ENCODE results near the gene SERPINH1.

SERPINH1 gene

DNA sequence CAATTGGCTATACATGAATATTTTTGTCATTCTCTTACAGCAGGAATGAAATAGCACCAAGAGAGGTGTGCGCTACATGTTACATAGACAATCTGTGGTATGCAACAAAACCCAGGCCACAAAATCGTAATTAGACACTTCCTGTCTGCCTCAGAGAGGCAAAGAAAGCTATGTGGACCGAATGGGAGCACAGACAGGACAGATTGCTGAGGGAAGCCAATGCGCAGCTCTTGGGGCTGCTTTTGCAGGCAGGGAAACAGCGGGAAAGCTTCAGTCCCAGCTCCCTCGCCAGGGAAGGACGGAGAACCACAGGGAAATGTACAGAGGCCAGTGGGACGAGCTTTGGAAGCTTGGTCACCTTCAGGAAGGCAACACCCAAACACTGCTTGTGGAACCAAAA, 40.9 kb downstream of the SERPINH1 start:
- no peak for DNase-seq

GRCh38 chr11:75603791-75604736, 42.0 kb downstream of the SERPINH1 start:
- no peak for DNase-seq

GRCh38 chr11:75606099-75606498, 44.0 kb downstream of the SERPINH1 start:
- DNase-seq, result no peak

DNA sequence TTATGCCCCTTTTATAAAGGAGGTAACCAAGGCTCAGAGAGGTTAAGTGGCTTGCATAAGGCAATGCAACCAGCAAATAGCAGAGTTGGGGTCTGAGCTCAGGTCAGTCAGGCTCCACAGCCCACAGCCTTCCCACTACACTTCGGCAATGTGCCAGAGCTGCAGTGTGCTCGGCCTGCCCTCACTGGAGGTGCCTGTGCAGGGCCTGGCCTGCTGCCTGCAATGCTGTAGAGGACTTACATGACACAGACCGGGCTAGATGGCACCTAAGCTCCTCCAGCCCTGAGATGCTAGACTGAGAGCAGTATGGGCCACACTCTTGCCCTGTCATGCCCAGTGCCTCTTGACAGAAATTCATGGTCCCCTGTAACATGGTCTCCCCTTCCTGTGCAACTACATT, 49.8 kb downstream of the SERPINH1 start:
- no peak for DNase-seq

DNA sequence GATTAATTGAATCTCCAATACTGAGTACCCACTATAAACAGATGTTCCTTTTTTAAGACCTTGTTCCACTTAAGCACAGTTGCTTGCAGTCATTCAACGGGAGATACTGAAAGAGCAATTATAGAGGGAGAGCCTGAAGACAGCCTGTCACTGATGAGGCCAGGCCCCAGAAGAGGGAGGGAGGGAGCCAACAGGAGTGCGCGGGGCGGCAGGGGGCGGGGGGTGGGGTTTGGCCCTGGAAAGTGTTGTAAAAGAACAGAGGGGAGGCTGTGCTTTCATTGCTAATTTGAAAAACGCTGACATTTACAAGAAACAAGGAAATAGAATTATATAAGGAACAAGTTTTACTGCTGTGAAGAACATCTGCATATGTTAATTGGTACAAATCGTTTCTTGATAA, 53.7 kb downstream of the SERPINH1 start:
- DNase-seq, result no peak

DNA sequence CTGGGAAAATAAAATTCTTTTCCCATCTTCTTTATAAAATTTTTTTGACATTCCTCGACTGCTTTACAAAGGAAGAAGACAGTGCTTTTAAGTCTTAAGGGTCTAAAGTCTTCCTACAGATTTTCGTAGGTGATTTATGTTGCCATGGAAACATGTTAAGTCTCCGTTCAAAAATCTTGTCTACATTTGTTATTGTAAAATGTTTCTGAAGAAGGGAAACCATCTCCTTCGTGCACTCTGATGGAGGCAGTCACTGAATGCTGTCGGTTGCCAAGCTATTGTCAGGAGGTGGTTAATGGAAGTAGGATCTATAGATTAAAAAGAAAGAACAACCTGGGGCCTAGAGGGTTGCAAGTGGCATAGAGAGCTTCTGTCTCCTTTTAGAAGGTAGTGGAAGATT, 54.2 kb downstream of the SERPINH1 start:
- no peak for DNase-seq
